Measurements from ENCODE around the gene PCYT1B.

- TF ChIP-seq POLR2A (IDR thresholded peaks at IDR 0.05), result no peak
- no peak for TF ChIP-seq CTCF (IDR thresholded peaks at IDR 0.05)
Measured at GRCh38 chrX:24607616-24608015, 39.5 kb downstream of the PCYT1B start.

Measured in lower leg skin (tissue), 3 donors.